ENCODE data around the gene ACACB. TPM values are rescaled to one million over a fixed set of nuclear protein-coding genes. Genes with fewer than 3 reads are reported as not detected.

Gene ACACB
- total RNA-seq, 4 donors from 2014 or later, result 402 to 560 (median 525) TPM

DNA sequence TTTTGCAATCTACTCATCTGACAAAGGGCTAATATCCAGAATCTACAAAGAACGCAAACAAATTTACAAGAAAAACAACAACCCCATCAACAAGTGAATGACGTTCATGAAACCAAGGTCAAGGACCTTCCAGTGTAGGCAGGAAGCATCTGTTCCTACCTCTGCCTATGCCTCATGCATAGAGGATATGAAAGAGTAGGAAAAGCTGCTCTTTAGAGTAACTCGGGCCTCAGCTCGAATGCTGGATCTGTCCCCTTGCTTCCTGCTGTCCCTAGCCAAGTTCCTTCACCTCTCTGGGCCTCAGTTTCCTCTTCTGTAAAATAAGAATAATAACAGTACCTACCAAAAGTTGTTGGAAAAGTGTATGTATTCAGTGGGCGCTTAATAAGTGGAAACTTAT is 127.7 kb downstream of the ACACB start:
- 77 to 81% methylated on average over 5 of the region's 5 CpGs for WGBS, 2 donors

DNA sequence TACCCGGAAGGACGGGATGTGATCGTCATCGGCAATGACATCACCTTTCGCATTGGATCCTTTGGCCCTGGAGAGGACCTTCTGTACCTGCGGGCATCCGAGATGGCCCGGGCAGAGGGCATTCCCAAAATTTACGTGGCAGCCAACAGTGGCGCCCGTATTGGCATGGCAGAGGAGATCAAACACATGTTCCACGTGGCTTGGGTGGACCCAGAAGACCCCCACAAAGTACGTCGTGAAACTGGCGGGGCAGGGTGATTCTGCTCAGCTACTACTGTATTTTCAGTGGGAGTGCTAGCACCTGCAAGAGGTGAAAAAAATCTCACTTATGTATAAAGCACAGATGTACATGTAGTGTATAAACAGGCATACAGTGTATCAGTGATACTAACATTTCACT is 129.8 kb downstream of the ACACB start:
- Histone ChIP-seq H3K36me3 (peaks cover 0 to 100% (median 22%) of the 10 kb centered on the region in 3 donors), H3K4me3 (no peak overlapping the region), H3K4me1 (no peaks in the 10 kb centered on the region), H3K27me3 (no peaks in the 10 kb centered on the region), H3K9me3 (no peaks in the 10 kb centered on the region), H3K27ac (no peak overlapping the region)
- DNase-seq (ENCODE audit: low spot score in 2 of 2), result no peak
- TF ChIP-seq, protein P1, sequence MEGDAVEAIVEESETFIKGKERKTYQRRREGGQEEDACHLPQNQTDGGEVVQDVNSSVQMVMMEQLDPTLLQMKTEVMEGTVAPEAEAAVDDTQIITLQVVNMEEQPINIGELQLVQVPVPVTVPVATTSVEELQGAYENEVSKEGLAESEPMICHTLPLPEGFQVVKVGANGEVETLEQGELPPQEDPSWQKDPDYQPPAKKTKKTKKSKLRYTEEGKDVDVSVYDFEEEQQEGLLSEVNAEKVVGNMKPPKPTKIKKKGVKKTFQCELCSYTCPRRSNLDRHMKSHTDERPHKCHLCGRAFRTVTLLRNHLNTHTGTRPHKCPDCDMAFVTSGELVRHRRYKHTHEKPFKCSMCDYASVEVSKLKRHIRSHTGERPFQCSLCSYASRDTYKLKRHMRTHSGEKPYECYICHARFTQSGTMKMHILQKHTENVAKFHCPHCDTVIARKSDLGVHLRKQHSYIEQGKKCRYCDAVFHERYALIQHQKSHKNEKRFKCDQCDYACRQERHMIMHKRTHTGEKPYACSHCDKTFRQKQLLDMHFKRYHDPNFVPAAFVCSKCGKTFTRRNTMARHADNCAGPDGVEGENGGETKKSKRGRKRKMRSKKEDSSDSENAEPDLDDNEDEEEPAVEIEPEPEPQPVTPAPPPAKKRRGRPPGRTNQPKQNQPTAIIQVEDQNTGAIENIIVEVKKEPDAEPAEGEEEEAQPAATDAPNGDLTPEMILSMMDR (IDR thresholded peaks at IDR 0.05), result no peak
- TF ChIP-seq POLR2A (IDR thresholded peaks at IDR 0.05), result no peak
- no peak for TF ChIP-seq EP300 (IDR thresholded peaks at IDR 0.05)
- 95 to 96% methylated on average over 15 of the region's 15 CpGs for WGBS, 2 donors

More for the DNA sequence above, 127.7 kb downstream of the ACACB start:
- Histone ChIP-seq H3K4me3 (no peak overlapping the region), H3K27ac (no peak overlapping the region), H3K27me3 (no peaks in the 10 kb centered on the region), H3K9me3 (no peaks in the 10 kb centered on the region), H3K36me3 (peaks cover 0 to 99% (median 27%) of the 10 kb centered on the region in 3 donors), H3K4me1 (no peaks in the 10 kb centered on the region)
- DNase-seq (ENCODE audit: low spot score in 2 of 2), result no peak
- TF ChIP-seq EP300 (IDR thresholded peaks at IDR 0.05), result peak in 1 of 2 donors; percentile 35
- TF ChIP-seq POLR2A (IDR thresholded peaks at IDR 0.05), result no peak

DNA sequence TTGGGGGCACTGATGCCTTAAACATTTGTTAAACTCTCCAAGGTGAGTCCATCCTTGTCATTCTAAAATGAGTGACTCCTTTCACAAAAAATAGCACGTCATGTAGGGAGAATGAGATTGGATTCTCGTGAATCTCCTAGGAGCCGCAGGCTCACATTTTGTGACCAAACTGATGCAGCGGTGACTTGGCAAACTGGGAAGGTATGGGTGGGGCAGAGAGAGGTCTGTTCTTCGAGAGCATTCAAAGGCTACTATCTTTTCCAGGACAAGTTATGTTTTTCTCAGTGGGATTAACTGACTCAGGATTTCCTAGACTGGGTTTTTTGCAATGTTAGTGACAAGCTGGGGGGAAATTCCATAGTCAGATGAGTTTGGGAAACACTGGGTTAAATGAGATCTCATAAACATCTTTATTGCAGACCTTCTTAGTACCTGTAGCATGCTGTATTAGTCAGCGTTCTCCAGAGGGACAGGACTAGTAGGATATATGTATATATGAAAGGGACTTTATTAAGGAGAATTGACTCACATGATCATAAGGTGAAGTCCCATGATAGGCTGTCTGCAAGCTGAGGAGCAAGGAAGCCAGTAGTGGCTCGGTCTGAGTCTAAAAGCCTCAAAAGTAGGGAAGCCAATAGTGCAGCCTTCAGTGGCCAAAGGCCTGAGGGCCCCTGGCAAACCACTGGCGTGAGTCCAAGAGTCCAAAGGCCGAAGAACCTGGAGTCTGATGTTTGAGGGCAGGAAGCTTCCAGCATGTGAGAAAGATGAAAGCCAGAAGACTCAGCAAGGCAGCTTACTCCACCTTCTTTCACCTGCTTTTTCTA is 131.7 kb downstream of the ACACB start:
- Histone ChIP-seq H3K27me3 (no peaks in the 10 kb centered on the region), H3K36me3 (peaks cover 0 to 100% (median 8%) of the 10 kb centered on the region in 3 donors), H3K4me3 (no peak overlapping the region), H3K9me3 (peaks cover 0 to 4% (median 0%) of the 10 kb centered on the region in 4 donors), H3K4me1 (no peaks in the 10 kb centered on the region), H3K27ac (no peak overlapping the region)
- TF ChIP-seq, protein P1 (IDR thresholded peaks at IDR 0.05), result no peak
- no peak for TF ChIP-seq POLR2A (IDR thresholded peaks at IDR 0.05)
- no peak for TF ChIP-seq EP300 (IDR thresholded peaks at IDR 0.05)
- DNase-seq (ENCODE audit: low spot score in 2 of 2), result no peak
- WGBS, 2 donors, result 79 to 81% methylated on average over 9 of the region's 9 CpGs

DNA sequence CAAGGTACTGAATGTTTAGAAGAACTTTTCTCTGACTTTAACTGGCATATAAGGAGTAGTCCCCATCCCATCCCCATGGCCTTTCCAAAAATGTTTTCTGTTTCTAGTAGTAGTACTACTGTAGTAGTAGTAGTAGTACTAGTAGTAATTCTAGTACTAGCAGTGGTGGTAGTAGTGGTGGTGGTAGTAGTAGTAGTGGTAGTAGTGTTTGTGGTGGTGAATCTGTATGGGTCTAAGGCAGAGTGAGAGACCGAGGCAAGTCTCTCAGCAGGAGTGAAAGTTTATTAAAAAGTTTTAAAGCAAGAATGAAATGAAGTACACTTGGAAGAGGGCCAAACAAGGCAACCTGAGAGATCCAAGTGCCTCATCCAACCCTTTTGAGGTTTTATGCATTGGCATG is 134.1 kb downstream of the ACACB start:
- WGBS, 2 donors, result 63 to 67% methylated on average over 1 of the region's 1 CpG
- Histone ChIP-seq H3K4me3 (no peak overlapping the region), H3K27me3 (no peaks in the 10 kb centered on the region), H3K4me1 (no peaks in the 10 kb centered on the region), H3K9me3 (peaks cover 0 to 16% (median 1%) of the 10 kb centered on the region in 4 donors), H3K27ac (no peak overlapping the region), H3K36me3 (peaks cover 0 to 100% (median 4%) of the 10 kb centered on the region in 3 donors)
- TF ChIP-seq POLR2A (IDR thresholded peaks at IDR 0.05) (no peak), EP300 (IDR thresholded peaks at IDR 0.05) (no peak)
- TF ChIP-seq, protein P1 (IDR thresholded peaks at IDR 0.05), result no peak
- DNase-seq (ENCODE audit: low spot score in 2 of 2), result no peak

DNA sequence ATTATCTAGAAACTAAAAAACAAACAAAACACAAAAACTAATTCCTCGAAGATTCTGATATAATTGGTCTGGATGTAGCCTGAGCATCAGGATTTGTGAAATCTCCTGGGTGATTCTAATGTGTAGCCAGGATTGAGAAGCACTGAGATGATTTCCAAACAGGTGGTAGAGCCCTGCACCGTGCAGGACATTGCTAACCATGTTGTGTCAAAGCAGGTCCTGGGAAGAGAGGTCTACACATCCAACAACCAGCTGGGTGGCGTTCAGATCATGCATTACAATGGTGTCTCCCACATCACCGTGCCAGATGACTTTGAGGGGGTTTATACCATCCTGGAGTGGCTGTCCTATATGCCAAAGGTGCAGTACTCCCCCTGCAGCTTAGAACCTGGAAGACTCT is 136.4 kb downstream of the ACACB start:
- 88 to 89% methylated on average over 4 of the region's 4 CpGs for WGBS, 2 donors
- no peak for DNase-seq (ENCODE audit: low spot score in 2 of 2)
- H3K27me3 ChIP-seq, result no peaks in the 10 kb centered on the region
- H3K9me3 ChIP-seq, result peaks cover 0 to 16% (median 1%) of the 10 kb centered on the region in 4 donors
- no peak overlapping the region for H3K4me3 ChIP-seq
- peaks cover 0 to 100% (median 0%) of the 10 kb centered on the region in 3 donors for H3K36me3 ChIP-seq
- H3K27ac ChIP-seq, result no peak overlapping the region
- TF ChIP-seq EP300 (IDR thresholded peaks at IDR 0.05) (no peak), POLR2A (IDR thresholded peaks at IDR 0.05) (no peak)
- TF ChIP-seq, protein P1 (IDR thresholded peaks at IDR 0.05), result no peak
- H3K4me1 ChIP-seq, result no peaks in the 10 kb centered on the region

Data from tibial nerve (tissue), 4 donors.